GM13976 (cell line): ENCODE measurements around the gene ZBTB48.

Source experiments
- DNase-seq: peaks from one replicate; pipeline ENCODE4 v3.0.0; 2012; ENCODE audit warnings: low spot score
- CTCF ChIP-seq: IDR thresholded peaks from 2 replicates; pipeline ENCODE4 v1.5.1; 2012; ENCODE audit warnings: borderline replicate concordance, mild to moderate bottlenecking; ENCODE audit not compliant: insufficient read depth; ENCODE audit errors: extremely low read depth, missing control alignments, control extremely low read depth
- in situ Hi-C: fragments of 300-500 bp; cut with MboI; formaldehyde crosslinking; loops from one replicate; pipeline ENCODE4 v1.12.0; 2022; ENCODE audit warnings: low sequenced_read_pairs, mixed read lengths, inconsistent platforms; ENCODE audit not compliant: unreplicated experiment

The ZBTB48 gene

GRCh38 chr1:6591222-6591621 is 11.4 kb downstream of the ZBTB48 start:
- in situ Hi-C loops = no loop called here
- TF ChIP-seq CTCF = no peak
- DNase-seq = no peak

DNA sequence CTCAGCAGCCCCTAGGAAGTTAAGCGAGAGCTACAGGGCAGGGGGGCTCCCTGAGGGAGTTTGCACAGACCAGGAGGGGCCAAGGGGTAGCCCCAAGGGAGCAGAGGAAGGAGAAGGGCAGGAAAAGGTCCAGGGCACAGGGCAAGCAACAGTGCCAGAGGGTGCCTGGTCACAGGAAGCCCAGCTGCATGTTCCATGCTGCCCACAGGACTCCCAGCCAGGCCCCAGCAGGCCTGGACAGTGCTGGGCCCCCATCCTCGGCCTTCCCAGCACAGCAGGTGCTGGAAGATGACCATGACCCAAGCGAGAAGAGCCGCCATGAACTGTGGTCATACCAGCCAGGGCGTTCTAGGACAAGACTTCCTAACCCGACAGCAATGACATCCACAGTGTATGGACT is 11.8 kb downstream of the ZBTB48 start:
- DNase-seq = no peak
- in situ Hi-C loops = no loop called here
- no peak for TF ChIP-seq CTCF

DNA sequence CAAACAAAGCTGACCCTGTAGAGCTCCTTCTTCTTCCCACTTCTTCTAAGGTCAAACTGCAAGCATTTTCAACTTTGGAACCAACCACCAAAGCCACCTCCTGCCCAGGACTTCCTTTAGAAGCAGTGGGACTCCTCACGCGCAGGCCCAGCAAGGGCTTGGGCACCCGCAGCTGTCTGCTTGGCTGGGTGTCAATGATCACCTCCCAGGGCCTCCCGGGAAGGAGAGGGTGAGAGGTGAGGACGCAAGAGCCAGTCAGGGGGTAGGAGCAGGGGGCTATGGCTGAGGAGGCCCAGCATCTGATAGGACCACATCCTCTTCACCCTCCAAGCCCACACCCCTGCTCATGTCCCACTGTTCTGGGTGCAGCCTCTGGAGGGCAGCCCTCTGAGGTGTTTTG is 12.6 kb downstream of the ZBTB48 start:
- no peak for DNase-seq
- TF ChIP-seq CTCF = no peak
- in situ Hi-C loops = no loop called here

DNA sequence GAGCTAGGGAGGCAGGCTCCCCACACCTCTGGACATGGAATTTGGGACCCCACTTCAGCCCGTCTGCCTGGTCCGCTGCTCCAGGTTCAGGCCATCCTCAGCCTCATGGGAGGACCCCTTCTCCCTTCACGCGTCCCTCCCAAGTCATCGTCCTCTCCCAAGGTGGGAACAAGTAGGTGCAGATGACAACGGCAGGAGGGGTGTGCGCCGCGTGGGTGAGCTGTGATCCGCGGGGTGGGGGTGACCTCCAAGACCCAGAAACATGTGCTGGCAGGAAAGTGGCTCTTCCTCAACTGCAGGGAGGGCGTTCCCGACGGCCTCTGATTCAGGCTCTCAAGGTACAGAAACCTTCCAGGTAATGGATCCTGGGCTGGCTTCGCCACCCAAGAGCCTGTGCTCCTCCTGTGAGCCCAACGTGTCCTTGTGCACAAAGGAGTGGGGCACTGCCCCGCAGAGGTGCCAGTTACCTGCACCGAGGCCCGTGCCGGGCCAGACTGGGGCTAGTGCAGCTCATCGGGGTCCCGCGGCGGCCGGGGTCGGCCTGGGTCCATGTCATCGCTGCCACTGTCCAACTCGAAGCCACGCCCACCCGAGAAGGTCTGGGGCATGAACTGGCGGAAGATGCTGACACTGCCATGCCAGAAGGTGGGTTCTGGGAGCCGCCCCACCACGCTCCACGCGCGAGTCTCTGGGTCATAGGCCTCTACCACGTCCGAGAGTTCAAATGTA is 13.2 kb downstream of the ZBTB48 start:
- in situ Hi-C loops = no loop called here
- DNase-seq = no peak
- TF ChIP-seq CTCF = no peak

GRCh38 chr1:6593810-6594209 is 14.0 kb downstream of the ZBTB48 start:
- in situ Hi-C loops = no loop called here
- TF ChIP-seq CTCF = no peak

GRCh38 chr1:6594977-6595740 is 15.4 kb downstream of the ZBTB48 start:
- no peak for TF ChIP-seq CTCF
- no peak for DNase-seq
- in situ Hi-C loops = no loop called here

More at GRCh38 chr1:6593810-6594209, 14.0 kb downstream of the ZBTB48 start:
- no peak for DNase-seq
